HuH-7.5 (cell line): ENCODE data around the gene SCAF4.

ENCODE experiments used
- DNase-seq: peaks from one replicate; pipeline ENCODE4 v3.0.0; 2011; ENCODE audit warnings: low spot score

Gene SCAF4

GRCh38 chr21:31713973-31714740 lies 17.8 kb downstream of the SCAF4 start:
- DNase-seq, result no peak

DNA sequence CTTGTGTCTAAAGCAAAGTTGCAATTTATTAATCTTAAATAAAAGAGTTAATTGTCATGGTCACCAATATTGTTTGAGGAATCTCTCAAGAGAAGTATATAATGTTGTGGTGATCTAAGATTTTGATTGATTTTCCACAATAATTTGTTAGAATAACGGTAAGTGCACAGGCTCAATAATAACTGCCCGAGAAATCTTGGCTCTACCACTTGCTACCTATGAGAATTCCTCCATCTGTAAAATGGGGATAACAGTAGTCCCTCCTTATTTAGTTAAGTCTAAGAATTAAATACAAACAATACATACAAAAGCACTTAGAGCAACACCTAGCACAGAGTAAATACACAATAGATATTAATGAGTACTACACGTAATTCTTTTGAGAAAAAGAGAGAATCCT lies 18.8 kb downstream of the SCAF4 start:
- DNase-seq, result no peak

- no peak for DNase-seq
Observed at GRCh38 chr21:31711745-31712285, 20.1 kb downstream of the SCAF4 start.

DNA sequence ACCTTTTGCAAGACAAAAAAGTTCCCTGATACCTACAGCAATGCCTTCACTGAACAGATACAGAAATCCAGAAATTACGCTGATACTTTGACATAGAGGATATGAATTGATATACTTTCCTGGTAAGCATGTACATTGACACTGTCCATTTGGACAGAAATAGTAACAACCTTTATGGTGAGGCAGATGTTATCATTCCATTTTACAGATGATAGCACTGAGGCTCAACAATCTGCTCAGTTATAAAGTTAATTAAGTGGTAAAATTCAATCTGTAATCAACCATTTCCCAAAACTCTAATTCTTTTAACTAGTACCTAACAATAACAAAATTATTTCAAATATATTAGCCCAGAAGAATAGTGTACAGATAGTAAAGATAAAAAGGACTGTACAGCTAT lies 20.6 kb downstream of the SCAF4 start:
- DNase-seq, result no peak

GRCh38 chr21:31710586-31710985 lies 21.3 kb downstream of the SCAF4 start:
- DNase-seq, result no peak

DNA sequence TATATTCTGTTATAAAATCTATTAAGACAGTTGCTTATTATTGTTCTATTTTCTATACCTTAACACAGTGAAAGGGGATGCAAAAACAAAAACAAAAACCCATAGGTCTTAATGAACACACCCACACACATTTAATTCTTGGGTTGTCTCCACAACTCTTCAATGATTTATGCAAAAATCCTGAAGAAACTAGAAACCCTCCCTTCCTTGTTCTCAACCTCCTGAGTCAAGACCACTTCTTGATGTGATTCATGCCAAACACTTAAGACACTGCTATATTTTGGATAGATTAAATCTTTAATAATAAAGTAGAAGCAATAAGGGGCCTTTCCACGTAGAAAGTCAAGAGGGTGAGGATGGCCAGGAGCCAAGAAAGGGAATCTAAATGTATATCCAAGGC lies 23.4 kb downstream of the SCAF4 start:
- DNase-seq, result no peak

DNA sequence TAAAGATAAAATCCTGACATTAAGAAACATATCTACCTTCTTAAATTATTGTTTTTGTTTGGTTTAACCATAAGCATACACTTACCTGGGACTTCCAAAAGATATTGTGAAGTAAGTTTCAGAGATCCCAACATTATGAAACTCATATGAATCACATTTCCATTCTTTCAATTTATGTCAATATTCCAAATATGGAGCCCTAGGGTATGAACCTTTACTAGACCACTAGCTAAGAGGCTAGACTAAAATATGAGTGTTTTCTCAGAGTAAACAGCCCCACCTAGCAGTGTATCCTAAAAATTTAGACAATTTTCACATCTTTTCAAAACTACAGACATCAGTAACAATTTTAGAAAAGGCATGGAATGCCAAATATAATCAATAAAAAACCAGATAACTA lies 24.4 kb downstream of the SCAF4 start:
- DNase-seq, result no peak

GRCh38 chr21:31706562-31706961 lies 25.4 kb downstream of the SCAF4 start:
- no peak for DNase-seq

GRCh38 chr21:31700040-31700439 lies 31.9 kb downstream of the SCAF4 start:
- no peak for DNase-seq

- no peak for DNase-seq
Observed at GRCh38 chr21:31698461-31698860, 33.5 kb downstream of the SCAF4 start.

DNA sequence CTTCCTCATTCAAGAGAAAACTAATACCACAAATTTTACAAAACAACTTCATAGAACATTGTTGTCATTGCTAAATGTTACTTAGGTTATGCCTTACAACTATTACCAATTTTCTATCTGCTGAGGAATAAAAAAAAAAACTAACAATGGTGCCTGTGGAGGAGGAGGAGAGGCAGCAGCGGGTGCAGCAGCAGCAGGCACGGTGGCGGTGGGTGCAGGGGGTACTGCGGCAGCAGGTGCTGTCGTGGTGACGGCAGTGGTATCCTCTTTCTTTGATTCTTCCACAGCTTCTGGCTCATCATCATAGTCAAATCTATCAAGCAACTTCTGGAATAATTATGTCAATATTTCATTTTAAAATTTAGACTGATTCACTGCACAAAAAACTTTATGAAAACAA lies 35.5 kb downstream of the SCAF4 start:
- DNase-seq, result no peak

DNA sequence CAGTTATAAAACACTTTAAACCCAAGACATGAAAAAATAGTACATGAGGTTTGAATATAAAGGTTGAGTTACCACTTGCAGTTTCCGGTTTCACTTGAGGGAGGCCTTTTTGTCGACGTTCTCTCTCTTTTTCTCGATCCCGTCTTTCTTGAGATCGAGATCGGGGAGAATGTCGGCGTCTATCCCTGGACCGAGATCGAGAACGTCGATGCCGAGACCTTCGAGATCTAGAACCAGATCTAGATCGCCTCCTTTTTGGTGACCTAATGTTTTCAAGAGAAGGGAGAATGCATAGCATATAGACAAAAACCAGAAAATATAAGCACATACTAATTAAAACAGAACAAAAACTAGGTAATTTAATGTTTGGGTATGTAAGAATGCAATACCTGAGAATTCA lies 38.7 kb downstream of the SCAF4 start:
- no peak for DNase-seq

- DNase-seq, result no peak
Observed at GRCh38 chr21:31688603-31689368, 43.1 kb downstream of the SCAF4 start.

DNA sequence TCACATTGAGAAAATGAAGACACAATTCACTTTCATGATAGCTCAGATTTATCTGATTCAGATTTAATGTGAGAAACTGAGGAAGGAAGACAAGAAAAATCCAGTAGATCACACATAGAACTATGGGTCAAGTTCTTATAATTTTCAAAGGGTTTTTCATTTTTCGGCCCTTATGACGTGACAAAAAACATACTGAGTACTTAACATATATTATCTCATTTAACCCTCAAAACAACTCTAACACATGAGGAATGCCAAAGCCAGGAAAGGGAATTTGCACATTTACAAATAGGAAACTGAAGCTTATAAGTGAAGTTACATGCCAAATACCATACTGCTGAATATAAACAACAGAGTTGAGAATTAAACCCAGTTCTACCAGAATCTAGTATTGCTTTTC lies 44.8 kb downstream of the SCAF4 start:
- no peak for DNase-seq

- DNase-seq, result no peak
Observed at GRCh38 chr21:31686272-31686915, 45.5 kb downstream of the SCAF4 start.

DNA sequence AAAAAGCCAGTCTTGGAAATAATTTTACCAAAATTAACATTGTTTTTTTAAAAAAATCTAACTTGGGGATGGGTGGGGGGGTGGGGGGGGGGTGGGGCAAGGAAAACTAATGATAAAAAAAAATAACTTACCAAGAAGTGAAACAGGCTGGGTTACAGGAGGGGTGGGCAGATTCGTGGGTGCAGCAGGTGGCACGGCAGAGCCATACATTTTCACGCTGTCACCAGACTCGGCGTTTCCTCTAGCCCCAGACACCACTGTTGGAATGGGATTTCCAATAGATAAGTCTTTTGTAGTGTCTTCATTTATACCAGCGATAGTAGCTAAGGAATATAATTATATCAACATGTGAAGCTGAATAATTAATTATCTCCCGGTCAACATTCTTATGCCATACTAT lies 47.0 kb downstream of the SCAF4 start:
- DNase-seq, result no peak

DNA sequence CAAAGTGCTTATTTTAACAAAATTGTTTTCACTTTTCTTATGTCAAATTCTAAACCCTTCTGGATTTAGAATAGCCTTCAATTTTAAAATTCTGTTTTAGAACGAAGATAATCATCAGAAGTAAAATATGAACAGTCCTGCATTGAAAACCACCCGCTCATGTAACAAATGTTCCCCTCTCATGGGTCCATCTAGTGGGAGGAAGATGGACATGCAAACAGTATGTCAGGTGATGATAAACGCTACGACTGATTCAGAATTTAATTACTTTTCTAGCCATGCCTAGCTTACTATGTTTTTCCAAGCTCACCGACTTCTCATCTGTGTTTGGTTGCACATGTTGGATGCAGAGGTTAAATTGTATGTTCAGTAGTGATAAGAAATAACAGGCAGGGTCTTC lies 48.9 kb downstream of the SCAF4 start:
- DNase-seq, result no peak

- no peak for DNase-seq
Observed at GRCh38 chr21:31682620-31683019, 49.3 kb downstream of the SCAF4 start.

DNA sequence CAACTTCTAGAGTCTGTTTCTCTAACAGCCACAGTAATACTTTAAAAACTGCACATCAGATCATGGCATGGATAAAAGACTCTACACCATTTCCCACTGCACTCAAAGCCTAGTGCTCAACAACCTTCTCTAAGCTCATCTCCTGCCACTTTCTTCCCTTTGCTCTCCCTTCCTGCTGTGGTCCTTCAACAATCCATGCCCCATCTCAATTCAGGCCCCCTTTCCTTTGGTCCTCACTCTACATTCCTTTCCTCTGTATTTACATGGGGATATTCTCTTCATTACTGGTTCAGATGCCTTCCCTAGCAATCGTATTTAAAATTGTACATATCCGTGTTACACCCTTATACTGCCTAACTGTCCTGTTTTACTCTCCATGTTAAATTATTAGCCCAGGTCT lies 53.4 kb downstream of the SCAF4 start:
- DNase-seq, result no peak

DNA sequence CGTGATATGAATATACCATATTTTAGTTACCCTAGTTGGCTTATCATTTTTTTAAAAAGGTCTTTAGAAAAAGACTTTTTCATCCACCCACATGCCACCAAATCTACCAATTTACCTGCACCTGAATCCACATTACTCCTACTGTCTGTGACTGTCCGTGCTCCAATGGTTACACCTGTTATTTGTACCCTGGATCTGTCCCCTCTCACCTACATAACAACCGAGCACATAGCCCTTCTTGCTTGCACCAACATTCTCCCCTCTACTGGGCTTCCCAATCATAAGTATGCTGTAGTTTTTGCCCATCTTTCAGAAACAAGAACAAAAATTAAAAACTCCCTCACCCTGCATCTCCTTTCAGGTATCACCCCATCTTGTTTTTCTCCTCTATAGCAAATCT lies 54.9 kb downstream of the SCAF4 start:
- no peak for DNase-seq

DNA sequence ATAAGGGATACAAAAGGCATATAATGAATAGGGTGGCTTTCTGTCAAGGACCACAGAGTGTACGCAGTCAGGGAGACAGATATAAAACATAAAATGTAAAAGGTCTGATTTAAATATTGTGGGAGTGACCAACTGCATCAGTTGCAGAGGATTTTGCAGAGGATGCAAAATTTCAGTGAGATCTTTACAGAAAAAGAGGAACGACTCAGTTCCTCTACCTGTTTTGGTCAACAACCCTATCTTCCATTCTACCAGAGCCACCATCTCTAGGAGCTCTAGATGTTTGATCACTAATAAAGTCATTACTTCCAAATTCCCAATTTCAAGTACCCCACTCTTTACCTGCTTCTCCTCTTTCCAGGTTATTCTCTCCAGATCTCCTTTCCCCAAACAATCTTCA lies 56.0 kb downstream of the SCAF4 start:
- no peak for DNase-seq

DNA sequence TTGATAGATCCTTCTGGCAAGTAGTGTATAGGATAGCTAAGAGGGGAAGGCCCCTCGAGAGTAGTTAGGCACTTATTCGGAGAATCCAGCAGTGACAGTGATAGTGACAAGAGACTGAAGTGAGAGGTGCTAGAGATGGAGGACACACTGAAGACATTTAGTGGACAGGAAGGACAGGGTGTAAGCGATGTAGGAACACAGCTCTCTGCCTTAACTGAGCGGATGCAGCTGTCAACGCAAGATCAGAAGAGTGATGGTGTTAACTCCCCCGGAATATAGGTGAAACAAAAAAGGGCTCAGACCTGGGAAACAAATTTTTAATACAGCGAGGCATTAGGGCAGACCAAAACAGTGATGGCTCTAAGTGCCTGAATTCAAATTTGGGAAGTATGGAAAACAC lies 56.6 kb downstream of the SCAF4 start:
- no peak for DNase-seq

- no peak for DNase-seq
Observed at GRCh38 chr21:31673321-31673912, 58.5 kb downstream of the SCAF4 start.
